H9 (cell line): ENCODE results near the gene KRT80. TPM values are rescaled to one million over a fixed set of nuclear protein-coding genes. Genes with fewer than 3 reads are reported as not detected.

Source experiments
- DNase-seq: peaks from one replicate; pipeline ENCODE4 v3.0.0-alpha.2; 2017
- H2AFZ ChIP-seq: one replicate; pipeline ENCODE4 v1.6.1; 2013; ENCODE audit warnings: mild to moderate bottlenecking, low read length, control low read depth, moderate library complexity
- H2AK5ac ChIP-seq: 2 replicates; pipeline ENCODE4 v1.6.1; 2013; ENCODE audit warnings: low read length, control low read depth, mixed read lengths; ENCODE audit not compliant: insufficient read length
- H2BK120ac ChIP-seq: one replicate; pipeline ENCODE4 v1.6.1; 2013; ENCODE audit warnings: low read depth, mild to moderate bottlenecking, low read length, control low read depth, inconsistent platforms; ENCODE audit not compliant: poor library complexity, severe bottlenecking
- H2BK12ac ChIP-seq: 2 replicates; pipeline ENCODE4 v1.6.1; 2013; ENCODE audit warnings: low read length, control low read depth, mixed read lengths, low read depth; ENCODE audit not compliant: insufficient read length
- H2BK15ac ChIP-seq: 2 replicates; pipeline ENCODE4 v1.6.1; 2013; ENCODE audit warnings: low read depth, low read length, control low read depth
- H2BK20ac ChIP-seq: one replicate; pipeline ENCODE4 v1.6.1; 2013; ENCODE audit warnings: low read depth, mild to moderate bottlenecking, low read length, control low read depth, inconsistent platforms; ENCODE audit not compliant: poor library complexity, severe bottlenecking
- H2BK5ac ChIP-seq: 2 replicates; pipeline ENCODE4 v1.6.1; 2013; ENCODE audit warnings: low read length, control low read depth, mixed read lengths; ENCODE audit not compliant: insufficient read length
- H3K14ac ChIP-seq: 2 replicates; pipeline ENCODE4 v1.6.1; 2013; ENCODE audit warnings: low read length, control low read depth; ENCODE audit not compliant: insufficient read depth
- H3K18ac ChIP-seq: 2 replicates; pipeline ENCODE4 v1.6.1; 2013; ENCODE audit warnings: low read depth, mild to moderate bottlenecking, mixed read lengths, low read length, control low read depth; ENCODE audit not compliant: insufficient read length
- H3K23ac ChIP-seq: 2 replicates; pipeline ENCODE4 v1.6.1; 2013; ENCODE audit warnings: low read length, control low read depth, mixed read lengths, low read depth; ENCODE audit not compliant: insufficient read length
- H3K23me2 ChIP-seq: 2 replicates; pipeline ENCODE4 v1.6.1; 2013; ENCODE audit warnings: low read depth, mild to moderate bottlenecking, mixed read lengths, low read length, control low read depth; ENCODE audit not compliant: insufficient read length, poor library complexity, severe bottlenecking
- H3K27ac ChIP-seq: 2 replicates; pipeline ENCODE4 v1.5.1; 2013; ENCODE audit warnings: low read length, control low read depth, mixed read lengths, low read depth; ENCODE audit not compliant: insufficient read length
- H3K27me3 ChIP-seq: 2 replicates; pipeline ENCODE4 v1.6.1; 2013; ENCODE audit warnings: low read length, control low read depth, inconsistent platforms; ENCODE audit not compliant: insufficient read depth
- H3K4ac ChIP-seq: 2 replicates; pipeline ENCODE4 v1.6.1; 2013; ENCODE audit warnings: low read depth, mild to moderate bottlenecking, control low read depth, inconsistent platforms, low read length, moderate library complexity
- H3K4me1 ChIP-seq: 2 replicates; pipeline ENCODE4 v1.6.1; 2013; ENCODE audit warnings: low read length, control low read depth, inconsistent platforms; ENCODE audit not compliant: insufficient read depth
- H3K4me2 ChIP-seq: 2 replicates; pipeline ENCODE4 v1.6.1; 2013; ENCODE audit warnings: low read length, control low read depth, mixed read lengths; ENCODE audit not compliant: insufficient read length, insufficient read depth
- H3K56ac ChIP-seq: 2 replicates; pipeline ENCODE4 v1.6.1; 2013; ENCODE audit warnings: low read depth, mild to moderate bottlenecking, mixed read lengths, low read length, control low read depth; ENCODE audit not compliant: insufficient read length
- H3K79me1 ChIP-seq: 2 replicates; pipeline ENCODE4 v1.6.1; 2013; ENCODE audit warnings: low read depth, mild to moderate bottlenecking, moderate library complexity, low read length, control low read depth, inconsistent platforms; ENCODE audit not compliant: insufficient read depth, poor library complexity, severe bottlenecking
- H3K79me2 ChIP-seq: 2 replicates; pipeline ENCODE4 v1.6.1; 2013; ENCODE audit warnings: low read length, control low read depth, inconsistent platforms; ENCODE audit not compliant: insufficient read depth
- H3K9ac ChIP-seq: 2 replicates; pipeline ENCODE4 v1.6.1; 2013; ENCODE audit warnings: low read length, control low read depth, mixed read lengths; ENCODE audit not compliant: insufficient read length; ENCODE audit errors: extremely low read depth
- H3K9me3 ChIP-seq: one replicate; pipeline ENCODE4 v1.6.1; 2013; ENCODE audit warnings: low read depth, low read length, inconsistent platforms; ENCODE audit not compliant: control insufficient read depth
- H3T11ph ChIP-seq: one replicate; pipeline ENCODE4 v1.6.1; 2013; ENCODE audit warnings: mild to moderate bottlenecking, low read length, control low read depth, inconsistent platforms
- H4K20me1 ChIP-seq: one replicate; pipeline ENCODE4 v1.6.1; 2013; ENCODE audit not compliant: control insufficient read depth, insufficient read length, insufficient read depth
- H4K5ac ChIP-seq: 2 replicates; pipeline ENCODE4 v1.6.1; 2013; ENCODE audit warnings: low read depth, mild to moderate bottlenecking, mixed read lengths, low read length, control low read depth; ENCODE audit not compliant: insufficient read length
- H4K8ac ChIP-seq: replicated peaks from 2 replicates; pipeline ENCODE4 v1.6.1; 2013; ENCODE audit warnings: low read length, control low read depth, mixed read lengths, low read depth; ENCODE audit not compliant: insufficient read length
- H4K91ac ChIP-seq: 2 replicates; pipeline ENCODE4 v1.6.1; 2013; ENCODE audit warnings: low read depth, mild to moderate bottlenecking, moderate library complexity, mixed read lengths, low read length, control low read depth; ENCODE audit not compliant: insufficient read length
- H3K27ac Mint-ChIP-seq, 3 experiments: 2 replicates in 2 of 3; 3 replicates in 1 of 3; pipeline ENCODE4 v1.8.0; 2020 to 2021; ENCODE audit warnings: mixed read lengths in 3 of 3, mild to moderate bottlenecking in 1 of 3, moderate library complexity in 1 of 3
- H3K27me3 Mint-ChIP-seq: 2 replicates; pipeline ENCODE4 v1.8.0; 2021; ENCODE audit warnings: low read depth, mild to moderate bottlenecking, moderate library complexity, mixed read lengths
- H3K36me3 Mint-ChIP-seq, 3 experiments: 2 replicates in 2 of 3; 3 replicates in 1 of 3; pipeline ENCODE4 v1.8.0; 2020 to 2021; ENCODE audit warnings: low read depth in 3 of 3, mixed read lengths in 3 of 3; ENCODE audit not compliant: insufficient read depth in 1 of 3
- H3K4me1 Mint-ChIP-seq, 2 experiments: 2 replicates each; pipeline ENCODE4 v1.8.0; 2020; ENCODE audit warnings: mixed read lengths in 2 of 2
- H3K4me3 Mint-ChIP-seq, 2 experiments: 2 replicates in 1 of 2; 3 replicates in 1 of 2; pipeline ENCODE4 v1.8.0; 2020 to 2021; ENCODE audit warnings: mild to moderate bottlenecking in 2 of 2, mixed read lengths in 2 of 2, moderate library complexity in 1 of 2
- H3K9me3 Mint-ChIP-seq, 2 experiments: 2 replicates in 1 of 2; 3 replicates in 1 of 2; pipeline ENCODE4 v1.8.0; 2020; ENCODE audit warnings: mild to moderate bottlenecking in 2 of 2, mixed read lengths in 2 of 2, moderate library complexity in 1 of 2
- CTCF ChIP-seq: fragments of 200-600 bp; sonication (generic); conservative IDR thresholded peaks from 3 replicates; pipeline ENCODE4 v1.8.0; 2021; ENCODE audit warnings: antibody characterized with exemption, mild to moderate bottlenecking
- WGBS: extraction: QIAGEN DNeasy Blood & Tissue Kit; methylation state at CpG from one replicate; pipeline ENCODE4 v1.1.7; 2013; ENCODE audit warnings: missing lambda C conversion rate, low lambda C conversion rate, mixed read lengths; ENCODE audit not compliant: insufficient read length; ENCODE audit errors: extremely low coverage; 5-methylcytosine and 5-hydroxymethylcytosine counted together
- total RNA-seq: library from RNA; stranded (reverse); gene quantifications from 2 replicates; pipeline ENCODE4 v1.2.1, GENCODE V29; 2021

The KRT80 gene
- total RNA-seq, 1 experiment from 2014 or later = not detected

GRCh38 chr12:52200086-52200780 is 8.4 kb upstream of the KRT80 start:
- H4K5ac ChIP-seq = no peak overlapping the region
- H3K79me1 ChIP-seq = no peaks in the 10 kb centered on the region
- no peak overlapping the region for H4K8ac ChIP-seq
- H3K4me1 ChIP-seq = peaks cover 3% of the 10 kb centered on the region; the same call in 1 of the 2 replicates
- H3K56ac ChIP-seq = no peak overlapping the region
- Mint-ChIP-seq H3K9me3 (no peaks in the 10 kb centered on the region), H3K27me3 (peaks cover 1% of the 10 kb centered on the region; the same call in 1 of the 2 replicates), H3K27ac (no peak overlapping the region), H3K36me3 (no peaks in the 10 kb centered on the region; a peak in 1 of 7 replicates), H3K4me3 (no peak overlapping the region), H3K4me1 (peaks cover 10 to 41% of the 10 kb centered on the region in 2 experiments)
- H3K14ac ChIP-seq = no peak overlapping the region; the same call in 1 of the 2 replicates
- H3K4ac ChIP-seq = no peak overlapping the region
- WGBS = no CpG with 5 or more reads among the region's 13 CpGs
- H3K23me2 ChIP-seq = no peaks in the 10 kb centered on the region
- H3K27ac ChIP-seq = no peak overlapping the region
- H2BK12ac ChIP-seq = no peak overlapping the region
- H3T11ph ChIP-seq = no peak overlapping the region
- H2BK5ac ChIP-seq = no peak overlapping the region
- no peak overlapping the region for H3K23ac ChIP-seq
- no peak overlapping the region for H2BK15ac ChIP-seq
- H4K91ac ChIP-seq = no peak overlapping the region
- no peak overlapping the region for H2AK5ac ChIP-seq
- no peak overlapping the region for H2AFZ ChIP-seq
- peak; percentile 91 for DNase-seq
- no peak overlapping the region for H2BK20ac ChIP-seq
- H3K9ac ChIP-seq = no peak overlapping the region
- no peaks in the 10 kb centered on the region for H3K9me3 ChIP-seq
- no peaks in the 10 kb centered on the region for H3K79me2 ChIP-seq
- H3K18ac ChIP-seq = no peak overlapping the region
- TF ChIP-seq CTCF = no peak
- H4K20me1 ChIP-seq = no peaks in the 10 kb centered on the region
- H3K27me3 ChIP-seq = no peaks in the 10 kb centered on the region
- H2BK120ac ChIP-seq = no peak overlapping the region
- no peak overlapping the region for H3K4me2 ChIP-seq
